Brain pericyte (primary cell): ENCODE data around the gene MDM4.

Source experiments
- DNase-seq: peaks from one replicate; pipeline ENCODE4 v3.0.0-alpha.2; 2012; ENCODE audit warnings: low read depth, low spot score

MDM4 gene

GRCh38 chr1:204578867-204579664 is 62.9 kb downstream of the MDM4 start:
- DNase-seq, result no peak

- no peak for DNase-seq
Measured at GRCh38 chr1:204579681-204580080, 63.5 kb downstream of the MDM4 start.

GRCh38 chr1:204580862-204581261 is 64.7 kb downstream of the MDM4 start:
- DNase-seq, result no peak

- no peak for DNase-seq
Measured at GRCh38 chr1:204581759-204582158, 65.6 kb downstream of the MDM4 start.

- no peak for DNase-seq
Measured at GRCh38 chr1:204583909-204584632, 67.9 kb downstream of the MDM4 start.

GRCh38 chr1:204584699-204585372 is 68.6 kb downstream of the MDM4 start:
- no peak for DNase-seq

GRCh38 chr1:204587621-204588020 is 71.4 kb downstream of the MDM4 start:
- DNase-seq, result no peak

- no peak for DNase-seq
Measured at GRCh38 chr1:204588826-204589225, 72.6 kb downstream of the MDM4 start.

GRCh38 chr1:204589409-204590038 is 73.3 kb downstream of the MDM4 start:
- no peak for DNase-seq

GRCh38 chr1:204591473-204592090 is 75.4 kb downstream of the MDM4 start:
- no peak for DNase-seq

- no peak for DNase-seq
Measured at GRCh38 chr1:204592246-204592948, 76.2 kb downstream of the MDM4 start.

- no peak for DNase-seq
Measured at GRCh38 chr1:204598319-204598969, 82.2 kb downstream of the MDM4 start.

- no peak for DNase-seq
Measured at GRCh38 chr1:204599098-204599497, 82.9 kb downstream of the MDM4 start.

GRCh38 chr1:204599596-204599995 is 83.4 kb downstream of the MDM4 start:
- DNase-seq, result no peak

- no peak for DNase-seq
Measured at GRCh38 chr1:204600203-204600602, 84.0 kb downstream of the MDM4 start.

GRCh38 chr1:204600968-204601367 is 84.8 kb downstream of the MDM4 start:
- DNase-seq, result no peak

- no peak for DNase-seq
Measured at GRCh38 chr1:204602111-204602579, 85.9 kb downstream of the MDM4 start.

GRCh38 chr1:204602871-204603542 is 86.8 kb downstream of the MDM4 start:
- DNase-seq, result no peak

- no peak for DNase-seq
Measured at GRCh38 chr1:204605791-204606190, 89.6 kb downstream of the MDM4 start.
